Measurements from ENCODE around the gene GPR68.

The GPR68 gene

GRCh38 chr14:91284791-91285548 is 40.5 kb upstream of the GPR68 start:
- no peak for TF ChIP-seq EZH2 (optimal IDR thresholded peaks at IDR 0.05; ENCODE audit: low read depth, low read length)
- no peak for TF ChIP-seq EZH2phosphoT487 (IDR thresholded peaks at IDR 0.05; ENCODE audit: low read length)
- TF ChIP-seq, protein P1, sequence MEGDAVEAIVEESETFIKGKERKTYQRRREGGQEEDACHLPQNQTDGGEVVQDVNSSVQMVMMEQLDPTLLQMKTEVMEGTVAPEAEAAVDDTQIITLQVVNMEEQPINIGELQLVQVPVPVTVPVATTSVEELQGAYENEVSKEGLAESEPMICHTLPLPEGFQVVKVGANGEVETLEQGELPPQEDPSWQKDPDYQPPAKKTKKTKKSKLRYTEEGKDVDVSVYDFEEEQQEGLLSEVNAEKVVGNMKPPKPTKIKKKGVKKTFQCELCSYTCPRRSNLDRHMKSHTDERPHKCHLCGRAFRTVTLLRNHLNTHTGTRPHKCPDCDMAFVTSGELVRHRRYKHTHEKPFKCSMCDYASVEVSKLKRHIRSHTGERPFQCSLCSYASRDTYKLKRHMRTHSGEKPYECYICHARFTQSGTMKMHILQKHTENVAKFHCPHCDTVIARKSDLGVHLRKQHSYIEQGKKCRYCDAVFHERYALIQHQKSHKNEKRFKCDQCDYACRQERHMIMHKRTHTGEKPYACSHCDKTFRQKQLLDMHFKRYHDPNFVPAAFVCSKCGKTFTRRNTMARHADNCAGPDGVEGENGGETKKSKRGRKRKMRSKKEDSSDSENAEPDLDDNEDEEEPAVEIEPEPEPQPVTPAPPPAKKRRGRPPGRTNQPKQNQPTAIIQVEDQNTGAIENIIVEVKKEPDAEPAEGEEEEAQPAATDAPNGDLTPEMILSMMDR (IDR thresholded peaks at IDR 0.05; ENCODE audit: low read length) = no peak
- no peak overlapping the region for H3K4me3 ChIP-seq (ENCODE audit: low read length)

GRCh38 chr14:91284146-91284790 is 39.8 kb upstream of the GPR68 start:
- Histone ChIP-seq H3K79me2 (ENCODE audit: low read length) (peaks cover 43% of the 10 kb centered on the region), H3F3A (ENCODE audit: insufficient read depth, low read length) (no peaks in the 10 kb centered on the region), H3K4me1 (ENCODE audit: low read length) (no peaks in the 10 kb centered on the region), H3K27ac (ENCODE audit: low read length) (no peak overlapping the region), H3K9ac (ENCODE audit: low read length) (no peak overlapping the region), H3K27me3 (replicated peaks; ENCODE audit: insufficient read depth, low read length) (no peaks in the 10 kb centered on the region), H3K9me3 (replicated peaks; ENCODE audit: insufficient read depth, low read length) (no peaks in the 10 kb centered on the region), H3K4me3 (ENCODE audit: low read length) (no peak overlapping the region), H3K9me2 (replicated peaks; ENCODE audit: insufficient read depth, low read length) (no peaks in the 10 kb centered on the region), H2AFZ (ENCODE audit: low read length) (no peak overlapping the region), H3K4me2 (ENCODE audit: low read depth, low read length) (no peak overlapping the region), H4K20me1 (ENCODE audit: insufficient read depth, low read length) (no peaks in the 10 kb centered on the region), H3K36me3 (replicated peaks; ENCODE audit: insufficient read depth, low read length) (no peaks in the 10 kb centered on the region)
- no peak for DNase-seq
- TF ChIP-seq, protein P1 (IDR thresholded peaks at IDR 0.05; ENCODE audit: low read length) = no peak
- TF ChIP-seq EZH2 (optimal IDR thresholded peaks at IDR 0.05; ENCODE audit: low read depth, low read length) = no peak
- TF ChIP-seq EZH2phosphoT487 (IDR thresholded peaks at IDR 0.05; ENCODE audit: low read length) = no peak

More at GRCh38 chr14:91284791-91285548, 40.5 kb upstream of the GPR68 start:
- H3F3A ChIP-seq (ENCODE audit: insufficient read depth, low read length) = no peaks in the 10 kb centered on the region
- no peak overlapping the region for H2AFZ ChIP-seq (ENCODE audit: low read length)
- peaks cover 41% of the 10 kb centered on the region for H3K79me2 ChIP-seq (ENCODE audit: low read length)
- no peak overlapping the region for H3K9ac ChIP-seq (ENCODE audit: low read length)
- no peaks in the 10 kb centered on the region for H3K27me3 ChIP-seq (replicated peaks; ENCODE audit: insufficient read depth, low read length)
- H3K36me3 ChIP-seq (replicated peaks; ENCODE audit: insufficient read depth, low read length) = no peaks in the 10 kb centered on the region
- no peak overlapping the region for H3K27ac ChIP-seq (ENCODE audit: low read length)
- no peak for DNase-seq
- no peaks in the 10 kb centered on the region for H3K4me1 ChIP-seq (ENCODE audit: low read length)
- no peak overlapping the region for H3K4me2 ChIP-seq (ENCODE audit: low read depth, low read length)
- H3K9me3 ChIP-seq (replicated peaks; ENCODE audit: insufficient read depth, low read length) = no peaks in the 10 kb centered on the region
- H4K20me1 ChIP-seq (ENCODE audit: insufficient read depth, low read length) = no peaks in the 10 kb centered on the region
- no peaks in the 10 kb centered on the region for H3K9me2 ChIP-seq (replicated peaks; ENCODE audit: insufficient read depth, low read length)

DNA sequence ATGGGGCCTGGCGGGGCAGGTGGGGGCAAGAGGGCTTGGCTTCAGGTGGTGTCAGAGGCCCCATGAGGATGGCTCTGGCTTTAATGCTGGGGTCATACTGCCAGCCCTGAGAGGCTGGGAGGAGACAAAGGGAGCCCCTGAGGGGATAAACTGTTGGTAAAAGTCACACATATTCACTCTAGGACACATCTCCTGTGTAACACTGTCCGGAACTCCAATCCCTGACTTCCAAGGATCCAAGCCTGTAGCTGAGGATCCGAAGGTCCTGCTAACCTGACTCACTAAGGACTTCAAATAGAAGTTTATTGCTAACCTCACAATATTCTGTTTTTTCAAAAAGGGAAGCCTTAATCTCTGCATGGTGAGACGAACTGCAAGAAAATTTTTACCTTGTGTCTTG is 39.2 kb upstream of the GPR68 start:
- H3K79me2 ChIP-seq (ENCODE audit: low read length) = peaks cover 43% of the 10 kb centered on the region
- H3K27ac ChIP-seq (ENCODE audit: low read length) = no peak overlapping the region
- H3F3A ChIP-seq (ENCODE audit: insufficient read depth, low read length) = no peaks in the 10 kb centered on the region
- no peak overlapping the region for H3K4me3 ChIP-seq (ENCODE audit: low read length)
- H3K9me2 ChIP-seq (replicated peaks; ENCODE audit: insufficient read depth, low read length) = no peaks in the 10 kb centered on the region
- no peak overlapping the region for H2AFZ ChIP-seq (ENCODE audit: low read length)
- no peak for DNase-seq
- H3K36me3 ChIP-seq (replicated peaks; ENCODE audit: insufficient read depth, low read length) = no peaks in the 10 kb centered on the region
- TF ChIP-seq, protein P1 (IDR thresholded peaks at IDR 0.05; ENCODE audit: low read length) = no peak
- no peak for TF ChIP-seq EZH2 (optimal IDR thresholded peaks at IDR 0.05; ENCODE audit: low read depth, low read length)
- TF ChIP-seq EZH2phosphoT487 (IDR thresholded peaks at IDR 0.05; ENCODE audit: low read length) = no peak
- H4K20me1 ChIP-seq (ENCODE audit: insufficient read depth, low read length) = no peaks in the 10 kb centered on the region
- H3K4me2 ChIP-seq (ENCODE audit: low read depth, low read length) = no peak overlapping the region
- H3K27me3 ChIP-seq (replicated peaks; ENCODE audit: insufficient read depth, low read length) = no peaks in the 10 kb centered on the region
- H3K9ac ChIP-seq (ENCODE audit: low read length) = no peak overlapping the region
- no peaks in the 10 kb centered on the region for H3K4me1 ChIP-seq (ENCODE audit: low read length)
- no peaks in the 10 kb centered on the region for H3K9me3 ChIP-seq (replicated peaks; ENCODE audit: insufficient read depth, low read length)
